NCI-H2196 treated with DMSO at 0.1 percent for 48 hours (cell line): ENCODE data around the gene TIMM29.

Experiments
- DNase-seq: peaks from one replicate; lab custom pipeline; 2025; ENCODE audit not compliant: unreplicated experiment; lab: John Stamatoyannopoulos, UW

The TIMM29 gene

GRCh38 chr19:10911579-10912363, 16.8 kb upstream of the TIMM29 start:
- DNase-seq: no peak

GRCh38 chr19:10912619-10913018, 16.0 kb upstream of the TIMM29 start:
- DNase-seq: no peak

- DNase-seq: no peak
Measured at GRCh38 chr19:10913716-10914340, 14.8 kb upstream of the TIMM29 start.

GRCh38 chr19:10915130-10916091, 13.2 kb upstream of the TIMM29 start:
- DNase-seq: no peak

GRCh38 chr19:10916602-10917001, 12.0 kb upstream of the TIMM29 start:
- no peak for DNase-seq

- DNase-seq: no peak
Measured at GRCh38 chr19:10918359-10918758, 10.3 kb upstream of the TIMM29 start.

GRCh38 chr19:10919352-10920287, 9.0 kb upstream of the TIMM29 start:
- DNase-seq: no peak

- no peak for DNase-seq
Measured at GRCh38 chr19:10920288-10920655, 8.3 kb upstream of the TIMM29 start.

- DNase-seq: no peak
Measured at GRCh38 chr19:10920781-10921180, 7.8 kb upstream of the TIMM29 start.

- no peak for DNase-seq
Measured at GRCh38 chr19:10921199-10921909, 7.3 kb upstream of the TIMM29 start.

- no peak for DNase-seq
Measured at GRCh38 chr19:10921910-10922637, 6.5 kb upstream of the TIMM29 start.

- no peak for DNase-seq
Measured at GRCh38 chr19:10922638-10923014, 6.0 kb upstream of the TIMM29 start.

- no peak for DNase-seq
Measured at GRCh38 chr19:10923260-10924112, 5.1 kb upstream of the TIMM29 start.

GRCh38 chr19:10924597-10924996, 4.0 kb upstream of the TIMM29 start:
- no peak for DNase-seq

GRCh38 chr19:10927730-10928562, 665 bp upstream of the TIMM29 start:
- DNase-seq: no peak

- no peak for DNase-seq
Measured at GRCh38 chr19:10929402-10929794, 787 bp downstream of the TIMM29 start.

GRCh38 chr19:10935371-10936059, 6.9 kb downstream of the TIMM29 start:
- DNase-seq: no peak
